Neural cell (in vitro differentiated cells): ENCODE data around the gene PTGER4. TPM values are rescaled to one million over a fixed set of nuclear protein-coding genes. Genes with fewer than 3 reads are reported as not detected.

ENCODE experiments used
- H2AFZ ChIP-seq: fragments of 200-600, 300-800 bp; sonication (generic), shearing (Covaris generic); 2 replicates; pipeline ENCODE4 v1.6.0; 2014; ENCODE audit warnings: low read depth, mild to moderate bottlenecking, antibody characterized with exemption, low read length, moderate library complexity
- H3F3A ChIP-seq: fragments of 200-600 bp; shearing (Covaris generic); 2 replicates; pipeline ENCODE4 v1.6.1; 2016; ENCODE audit warnings: mild to moderate bottlenecking, moderate library complexity, mixed read lengths, antibody characterized with exemption, low read length; ENCODE audit not compliant: insufficient read depth, poor library complexity, severe bottlenecking
- H3K27ac ChIP-seq: fragments of 200-600, 300-800 bp; sonication (generic), shearing (Covaris generic); 2 replicates; pipeline ENCODE4 v1.5.1; 2014; ENCODE audit warnings: mild to moderate bottlenecking, low read length, moderate library complexity
- H3K27me3 ChIP-seq: fragments of 300-800, 200-600 bp; sonication (generic), shearing (Covaris generic); 2 replicates; pipeline ENCODE4 v1.6.0; 2014; ENCODE audit warnings: mild to moderate bottlenecking, low read depth, low read length, moderate library complexity; ENCODE audit not compliant: insufficient read depth
- H3K36me3 ChIP-seq: fragments of 300-800, 200-600 bp; sonication (generic), shearing (Covaris generic); 2 replicates; pipeline ENCODE4 v1.5.1; 2014; ENCODE audit warnings: mild to moderate bottlenecking, antibody characterized with exemption, low read length, moderate library complexity; ENCODE audit not compliant: insufficient read depth
- H3K4me2 ChIP-seq: fragments of 300-800, 200-600 bp; sonication (generic), shearing (Covaris generic); 2 replicates; pipeline ENCODE4 v1.6.0; 2014; ENCODE audit warnings: mild to moderate bottlenecking, low read length
- H3K4me3 ChIP-seq: fragments of 300-800, 200-600 bp; sonication (generic), shearing (Covaris generic); 2 replicates; pipeline ENCODE4 v1.5.1; 2014; ENCODE audit warnings: mild to moderate bottlenecking, low read length, moderate library complexity
- H3K79me2 ChIP-seq: fragments of 200-600 bp; shearing (Covaris generic); replicated peaks from 2 replicates; pipeline ENCODE4 v1.6.0; 2014; ENCODE audit warnings: mild to moderate bottlenecking, low read length, moderate library complexity; ENCODE audit not compliant: insufficient read depth
- H3K9ac ChIP-seq: fragments of 300-800, 200-600 bp; sonication (generic), shearing (Covaris generic); 2 replicates; pipeline ENCODE4 v1.6.1; 2016; ENCODE audit warnings: mild to moderate bottlenecking, low read length, mixed read lengths
- H3K9me2 ChIP-seq: fragments of 200-600 bp; shearing (Covaris generic); 2 replicates; pipeline ENCODE4 v1.6.1; 2016; ENCODE audit warnings: mild to moderate bottlenecking, low read length, mixed read lengths; ENCODE audit not compliant: insufficient read depth
- H3K9me3 ChIP-seq: fragments of 200-600, 300-800 bp; sonication (generic), shearing (Covaris generic); 2 replicates; pipeline ENCODE4 v1.6.1; 2016; ENCODE audit warnings: mild to moderate bottlenecking, mixed run types, low read length, moderate library complexity, mixed read lengths
- H4K20me1 ChIP-seq: fragments of 200-600 bp; shearing (Covaris generic); 2 replicates; pipeline ENCODE4 v1.6.1; 2016; ENCODE audit warnings: mild to moderate bottlenecking, mixed run types; ENCODE audit not compliant: insufficient read depth
- EP300 ChIP-seq: fragments of 450-650 bp; conservative IDR thresholded peaks from 2 replicates; pipeline ENCODE4 v1.6.1; 2014; ENCODE audit warnings: antibody characterized with exemption, mild to moderate bottlenecking, moderate library complexity; ENCODE audit not compliant: poor library complexity, severe bottlenecking
- EZH2 ChIP-seq: fragments of 200-600, 300-800 bp; shearing (Covaris generic), sonication (generic); IDR thresholded peaks from 2 replicates; pipeline ENCODE4 v1.6.1; 2014; ENCODE audit warnings: antibody characterized with exemption, low read length, borderline replicate concordance, mild to moderate bottlenecking; ENCODE audit not compliant: insufficient read depth, poor library complexity, severe bottlenecking
- MXI1 ChIP-seq: fragments of 450-650 bp; conservative IDR thresholded peaks from 2 replicates; pipeline ENCODE4 v1.6.1; 2014; ENCODE audit warnings: antibody characterized with exemption, mild to moderate bottlenecking; ENCODE audit not compliant: poor library complexity, severe bottlenecking
- POLR2AphosphoS5 ChIP-seq: IDR thresholded peaks from 2 replicates; pipeline ENCODE4 v1.6.1; 2012
- RAD21 ChIP-seq: fragments of 450-650 bp; conservative IDR thresholded peaks from 2 replicates; pipeline ENCODE4 v1.6.1; 2014; ENCODE audit warnings: antibody characterized with exemption, mild to moderate bottlenecking, moderate library complexity
- SMC3 ChIP-seq: fragments of 450-650 bp; conservative IDR thresholded peaks from 2 replicates; pipeline ENCODE4 v1.6.1; 2014; ENCODE audit warnings: antibody characterized with exemption, mild to moderate bottlenecking, moderate library complexity; ENCODE audit not compliant: poor library complexity
- TAF1 ChIP-seq: IDR thresholded peaks from 2 replicates; pipeline ENCODE4 v1.6.1; 2012; ENCODE audit warnings: low read depth
- polyA plus RNA-seq: library from polyadenylated mRNA; depleted of rRNA; stranded (reverse); fragments of >200 nt; gene quantifications from 2 replicates; pipeline ENCODE4 v1.2.3, GENCODE V29; 2014
- TF ChIP-seq, protein P1 (sequence below): IDR thresholded peaks from 2 replicates; pipeline ENCODE4 v1.6.1; 2012; ENCODE audit warnings: borderline replicate concordance
- TF ChIP-seq, protein P2 (sequence below): fragments of 450-650 bp; IDR thresholded peaks from 2 replicates; pipeline ENCODE4 v1.5.1; 2014; ENCODE audit warnings: antibody characterized with exemption, mild to moderate bottlenecking, moderate library complexity; ENCODE audit not compliant: poor library complexity, severe bottlenecking

The PTGER4 gene
- polyA plus RNA-seq, 1 donor from 2014 or later, result 6.2 TPM

GRCh38 chr5:40669606-40670390, 9.9 kb upstream of the PTGER4 start:
- H3K79me2 ChIP-seq, result no peaks in the 10 kb centered on the region
- H3K4me3 ChIP-seq, result no peak overlapping the region
- H3K27ac ChIP-seq, result no peak overlapping the region
- H3K9me2 ChIP-seq, result no peaks in the 10 kb centered on the region
- no peaks in the 10 kb centered on the region for H3K36me3 ChIP-seq
- H3K9me3 ChIP-seq, result no peaks in the 10 kb centered on the region
- no peak for TF ChIP-seq RAD21
- TF ChIP-seq TAF1, result no peak
- no peak for TF ChIP-seq EP300
- TF ChIP-seq MXI1, result no peak
- H4K20me1 ChIP-seq, result no peaks in the 10 kb centered on the region
- no peaks in the 10 kb centered on the region for H3K27me3 ChIP-seq
- no peak overlapping the region for H3K4me2 ChIP-seq
- H3F3A ChIP-seq, result no peaks in the 10 kb centered on the region
- H2AFZ ChIP-seq, result no peak overlapping the region
- H3K9ac ChIP-seq, result no peak overlapping the region

GRCh38 chr5:40672425-40672824, 7.3 kb upstream of the PTGER4 start:
- Histone ChIP-seq H3K36me3 (no peaks in the 10 kb centered on the region), H3K9ac (no peak overlapping the region), H3K79me2 (no peaks in the 10 kb centered on the region), H2AFZ (no peak overlapping the region), H3K4me2 (no peak overlapping the region), H4K20me1 (no peaks in the 10 kb centered on the region), H3K9me2 (no peaks in the 10 kb centered on the region), H3K9me3 (no peaks in the 10 kb centered on the region), H3K4me3 (no peak overlapping the region), H3K27ac (no peak overlapping the region), H3F3A (no peaks in the 10 kb centered on the region), H3K27me3 (no peaks in the 10 kb centered on the region)
- TF ChIP-seq, protein P1, sequence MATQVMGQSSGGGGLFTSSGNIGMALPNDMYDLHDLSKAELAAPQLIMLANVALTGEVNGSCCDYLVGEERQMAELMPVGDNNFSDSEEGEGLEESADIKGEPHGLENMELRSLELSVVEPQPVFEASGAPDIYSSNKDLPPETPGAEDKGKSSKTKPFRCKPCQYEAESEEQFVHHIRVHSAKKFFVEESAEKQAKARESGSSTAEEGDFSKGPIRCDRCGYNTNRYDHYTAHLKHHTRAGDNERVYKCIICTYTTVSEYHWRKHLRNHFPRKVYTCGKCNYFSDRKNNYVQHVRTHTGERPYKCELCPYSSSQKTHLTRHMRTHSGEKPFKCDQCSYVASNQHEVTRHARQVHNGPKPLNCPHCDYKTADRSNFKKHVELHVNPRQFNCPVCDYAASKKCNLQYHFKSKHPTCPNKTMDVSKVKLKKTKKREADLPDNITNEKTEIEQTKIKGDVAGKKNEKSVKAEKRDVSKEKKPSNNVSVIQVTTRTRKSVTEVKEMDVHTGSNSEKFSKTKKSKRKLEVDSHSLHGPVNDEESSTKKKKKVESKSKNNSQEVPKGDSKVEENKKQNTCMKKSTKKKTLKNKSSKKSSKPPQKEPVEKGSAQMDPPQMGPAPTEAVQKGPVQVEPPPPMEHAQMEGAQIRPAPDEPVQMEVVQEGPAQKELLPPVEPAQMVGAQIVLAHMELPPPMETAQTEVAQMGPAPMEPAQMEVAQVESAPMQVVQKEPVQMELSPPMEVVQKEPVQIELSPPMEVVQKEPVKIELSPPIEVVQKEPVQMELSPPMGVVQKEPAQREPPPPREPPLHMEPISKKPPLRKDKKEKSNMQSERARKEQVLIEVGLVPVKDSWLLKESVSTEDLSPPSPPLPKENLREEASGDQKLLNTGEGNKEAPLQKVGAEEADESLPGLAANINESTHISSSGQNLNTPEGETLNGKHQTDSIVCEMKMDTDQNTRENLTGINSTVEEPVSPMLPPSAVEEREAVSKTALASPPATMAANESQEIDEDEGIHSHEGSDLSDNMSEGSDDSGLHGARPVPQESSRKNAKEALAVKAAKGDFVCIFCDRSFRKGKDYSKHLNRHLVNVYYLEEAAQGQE, result no peak

GRCh38 chr5:40674661-40675235, 5.0 kb upstream of the PTGER4 start:
- H3F3A ChIP-seq, result no peaks in the 10 kb centered on the region
- TF ChIP-seq POLR2AphosphoS5 (no peak), MXI1 (no peak), RAD21 (no peak), EP300 (no peak), SMC3 (no peak), TAF1 (no peak), EZH2 (no peak)
- TF ChIP-seq, protein P2, sequence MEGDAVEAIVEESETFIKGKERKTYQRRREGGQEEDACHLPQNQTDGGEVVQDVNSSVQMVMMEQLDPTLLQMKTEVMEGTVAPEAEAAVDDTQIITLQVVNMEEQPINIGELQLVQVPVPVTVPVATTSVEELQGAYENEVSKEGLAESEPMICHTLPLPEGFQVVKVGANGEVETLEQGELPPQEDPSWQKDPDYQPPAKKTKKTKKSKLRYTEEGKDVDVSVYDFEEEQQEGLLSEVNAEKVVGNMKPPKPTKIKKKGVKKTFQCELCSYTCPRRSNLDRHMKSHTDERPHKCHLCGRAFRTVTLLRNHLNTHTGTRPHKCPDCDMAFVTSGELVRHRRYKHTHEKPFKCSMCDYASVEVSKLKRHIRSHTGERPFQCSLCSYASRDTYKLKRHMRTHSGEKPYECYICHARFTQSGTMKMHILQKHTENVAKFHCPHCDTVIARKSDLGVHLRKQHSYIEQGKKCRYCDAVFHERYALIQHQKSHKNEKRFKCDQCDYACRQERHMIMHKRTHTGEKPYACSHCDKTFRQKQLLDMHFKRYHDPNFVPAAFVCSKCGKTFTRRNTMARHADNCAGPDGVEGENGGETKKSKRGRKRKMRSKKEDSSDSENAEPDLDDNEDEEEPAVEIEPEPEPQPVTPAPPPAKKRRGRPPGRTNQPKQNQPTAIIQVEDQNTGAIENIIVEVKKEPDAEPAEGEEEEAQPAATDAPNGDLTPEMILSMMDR, result no peak
- TF ChIP-seq, protein P1, result no peak
- H3K9ac ChIP-seq, result no peak overlapping the region
- no peaks in the 10 kb centered on the region for H4K20me1 ChIP-seq
- H3K4me2 ChIP-seq, result no peak overlapping the region
- no peak overlapping the region for H3K27ac ChIP-seq
- H3K27me3 ChIP-seq, result peaks cover 13% of the 10 kb centered on the region
- H3K36me3 ChIP-seq, result no peaks in the 10 kb centered on the region
- H3K9me2 ChIP-seq, result no peaks in the 10 kb centered on the region
- H3K79me2 ChIP-seq, result no peaks in the 10 kb centered on the region
- no peak overlapping the region for H2AFZ ChIP-seq
- H3K9me3 ChIP-seq, result no peaks in the 10 kb centered on the region
- H3K4me3 ChIP-seq, result no peak overlapping the region
